SU-DHL-6 (cell line): ENCODE results near the gene ANKRD29.

Source experiments
- H2AFZ ChIP-seq: fragments of 200-600 bp; sonication (generic); 2 replicates; pipeline ENCODE4 v1.6.1; 2014; ENCODE audit warnings: low read depth, mild to moderate bottlenecking, moderate library complexity, mixed read lengths, antibody characterized with exemption, low read length; ENCODE audit not compliant: severe bottlenecking
- H3F3A ChIP-seq: fragments of 200-600 bp; shearing (Covaris generic); 2 replicates; pipeline ENCODE4 v1.6.0; 2016; ENCODE audit warnings: antibody characterized with exemption, mild to moderate bottlenecking; ENCODE audit not compliant: insufficient read depth
- H3K27ac ChIP-seq: fragments of 200-600 bp; sonication (generic); 2 replicates; pipeline ENCODE4 v1.5.1; 2016; ENCODE audit warnings: low read depth, mild to moderate bottlenecking, low read length, moderate library complexity, mixed read lengths
- H3K27me3 ChIP-seq: fragments of 200-600 bp; sonication (generic), shearing (Covaris generic); 2 replicates; pipeline ENCODE4 v1.6.0; 2014; ENCODE audit warnings: mild to moderate bottlenecking, low read length
- H3K36me3 ChIP-seq: fragments of 200-600 bp; sonication (generic); 2 replicates; pipeline ENCODE4 v1.6.1; 2014; ENCODE audit warnings: mild to moderate bottlenecking, low read length, mixed read lengths
- H3K4me2 ChIP-seq: fragments of 300-600, 200-600 bp; shearing (Covaris generic), sonication (generic); 2 replicates; pipeline ENCODE4 v1.6.0; 2014; ENCODE audit warnings: low read length, low read depth, mild to moderate bottlenecking; ENCODE audit not compliant: poor library complexity, severe bottlenecking
- H3K4me3 ChIP-seq: fragments of 200-600 bp; sonication (generic); 2 replicates; pipeline ENCODE4 v1.5.1; 2014; ENCODE audit warnings: antibody characterized with exemption, low read length, mild to moderate bottlenecking, mixed read lengths; ENCODE audit not compliant: insufficient read depth, poor library complexity, severe bottlenecking
- H3K79me2 ChIP-seq: fragments of 200-600 bp; sonication (generic); 2 replicates; pipeline ENCODE4 v1.6.1; 2014; ENCODE audit warnings: mild to moderate bottlenecking, low read length, moderate library complexity; ENCODE audit not compliant: insufficient read depth
- H3K9ac ChIP-seq: fragments of 200-600 bp; sonication (generic); 2 replicates; pipeline ENCODE4 v1.7.0; 2014; ENCODE audit warnings: mild to moderate bottlenecking, low read length
- H3K9me2 ChIP-seq: fragments of 200-600 bp; sonication (generic); replicated peaks from 2 replicates; pipeline ENCODE4 v1.6.1; 2014; ENCODE audit warnings: low read length; ENCODE audit not compliant: insufficient read depth
- H3K9me3 ChIP-seq: fragments of 200-600 bp; sonication (generic); 2 replicates; pipeline ENCODE4 v1.6.1; 2014; ENCODE audit warnings: low read length, mixed read lengths; ENCODE audit not compliant: insufficient read depth
- H4K20me1 ChIP-seq: fragments of 200-600 bp; sonication (generic); 2 replicates; pipeline ENCODE4 v1.6.1; 2014; ENCODE audit warnings: low read depth, mild to moderate bottlenecking, antibody characterized with exemption, low read length, moderate library complexity, mixed read lengths
- CTCF ChIP-seq: fragments of 200-600 bp; sonication (generic); IDR thresholded peaks from one replicate; pipeline ENCODE4 v1.5.1; 2017; ENCODE audit warnings: antibody characterized with exemption, mild to moderate bottlenecking, low read length, moderate library complexity; ENCODE audit not compliant: insufficient read depth, poor library complexity, severe bottlenecking
- EZH2phosphoT487 ChIP-seq: fragments of 200-600 bp; sonication (generic), shearing (Covaris generic); conservative IDR thresholded peaks from 2 replicates; pipeline ENCODE4 v1.6.1; 2018; ENCODE audit warnings: mild to moderate bottlenecking, antibody characterized with exemption, low read length, moderate library complexity, mixed read lengths

ANKRD29 gene

GRCh38 chr18:23567671-23568070 is 95.0 kb downstream of the ANKRD29 start:
- H4K20me1 ChIP-seq, result no peaks in the 10 kb centered on the region
- 0 out of 2 replicates have a peak, but pooled peaks cover 4% of the 10 kb centered on the region for H3K79me2 ChIP-seq
- no peak for TF ChIP-seq EZH2phosphoT487
- TF ChIP-seq CTCF, result no peak

GRCh38 chr18:23565916-23566547 is 96.7 kb downstream of the ANKRD29 start:
- no peaks in the 10 kb centered on the region for H3K9me3 ChIP-seq

More at GRCh38 chr18:23567671-23568070, 95.0 kb downstream of the ANKRD29 start:
- H3K27ac ChIP-seq, result no peak overlapping the region
- no peaks in the 10 kb centered on the region for H3K9me3 ChIP-seq
- no peak overlapping the region for H3K9ac ChIP-seq
- peaks cover 52% of the 10 kb centered on the region for H3K36me3 ChIP-seq
- H2AFZ ChIP-seq, result no peak overlapping the region
- H3K4me3 ChIP-seq, result no peak overlapping the region
- H3K9me2 ChIP-seq, result no peaks in the 10 kb centered on the region
- no peaks in the 10 kb centered on the region for H3F3A ChIP-seq
- H3K27me3 ChIP-seq, result no peaks in the 10 kb centered on the region
- H3K4me2 ChIP-seq, result no peak overlapping the region

GRCh38 chr18:23563377-23564043 is 99.2 kb downstream of the ANKRD29 start:
- no peak overlapping the region for H3K9ac ChIP-seq
- no peaks in the 10 kb centered on the region for H3F3A ChIP-seq
- H3K79me2 ChIP-seq, result no peaks in the 10 kb centered on the region
- no peak overlapping the region for H3K27ac ChIP-seq
- no peak overlapping the region for H2AFZ ChIP-seq
- no peak for TF ChIP-seq CTCF
- no peak for TF ChIP-seq EZH2phosphoT487
- H3K4me3 ChIP-seq, result no peak overlapping the region
- H3K36me3 ChIP-seq, result peaks cover 48% of the 10 kb centered on the region
- H3K27me3 ChIP-seq, result no peaks in the 10 kb centered on the region
- no peak overlapping the region for H3K4me2 ChIP-seq
- no peaks in the 10 kb centered on the region for H3K9me3 ChIP-seq
- no peaks in the 10 kb centered on the region for H3K9me2 ChIP-seq
- no peaks in the 10 kb centered on the region for H4K20me1 ChIP-seq

More at GRCh38 chr18:23565916-23566547, 96.7 kb downstream of the ANKRD29 start:
- Histone ChIP-seq H3K9me2 (no peaks in the 10 kb centered on the region), H4K20me1 (no peaks in the 10 kb centered on the region), H3K27me3 (no peaks in the 10 kb centered on the region), H2AFZ (no peak overlapping the region), H3K79me2 (no peaks in the 10 kb centered on the region), H3K4me2 (no peak overlapping the region), H3F3A (no peaks in the 10 kb centered on the region), H3K27ac (no peak overlapping the region), H3K36me3 (peaks cover 50% of the 10 kb centered on the region), H3K4me3 (no peak overlapping the region), H3K9ac (no peak overlapping the region)
- TF ChIP-seq CTCF, result no peak
- TF ChIP-seq EZH2phosphoT487, result no peak
